Endothelial cell of umbilical vein (primary cell): ENCODE measurements around the gene SLCO2B1. TPM values are rescaled to one million over a fixed set of nuclear protein-coding genes. Genes with fewer than 3 reads are reported as not detected.

ENCODE experiments used
- BruUV-seq: library from RNA; stranded (reverse); fragments of 400-500 nt; replicated peaks from 2 replicates; lab custom pipeline; 2021; lab: Mats Ljungman, UMichigan
- CTCF ChIA-PET: fragments of 300-600, 350-600 bp; sonication (Branson Sonifier 250); formaldehyde crosslinking; loops from one replicate; lab custom pipeline; 2021; ENCODE audit warnings: antibody characterized with exemption, inconsistent platforms; lab: Charles Lee
- POLR2A ChIA-PET: fragments of 300-600, 350-600 bp; sonication (Branson Sonifier 250); formaldehyde crosslinking; loops from one replicate; lab custom pipeline; 2021; ENCODE audit warnings: antibody characterized with exemption, inconsistent platforms; lab: Charles Lee
- DNase-seq: peaks from one replicate; pipeline ENCODE4 v3.0.0-alpha.2; 2011; ENCODE audit warnings: low read depth, low spot score
- FAIRE-seq: peaks from 2 replicates; lab custom pipeline; 2011; peaks lifted over from hg19 to GRCh38; lab: Jason Lieb, UNC
- H2AFZ ChIP-seq: 2 replicates; pipeline ENCODE4 v1.6.0; 2012; ENCODE audit warnings: low read depth, low read length, control low read depth, inconsistent platforms
- H3K27ac ChIP-seq: 2 replicates; pipeline ENCODE4 v1.5.1; 2011; ENCODE audit warnings: low read depth, mild to moderate bottlenecking, control low read depth, low read length, moderate library complexity; ENCODE audit not compliant: insufficient read depth
- H3K27me3 ChIP-seq, 2 experiments: 2 replicates each; pipeline versions ENCODE4 v1.6.0 to v1.6.1; 2011; ENCODE audit warnings: low read length in 2 of 2, mixed read lengths in 1 of 2; ENCODE audit not compliant: control insufficient read depth in 2 of 2, insufficient read depth in 2 of 2
- H3K36me3 ChIP-seq, 2 experiments: 2 replicates in 1 of 2; 3 replicates in 1 of 2; pipeline ENCODE4 v1.5.1; 2011; ENCODE audit warnings: low read length in 2 of 2, mild to moderate bottlenecking in 1 of 2, moderate library complexity in 1 of 2; ENCODE audit not compliant: control insufficient read depth in 2 of 2, insufficient read depth in 2 of 2; ENCODE audit errors: extremely low read depth in 1 of 2
- H3K4me1 ChIP-seq: 3 replicates; pipeline ENCODE4 v1.5.1; 2011; ENCODE audit warnings: mild to moderate bottlenecking, low read length; ENCODE audit not compliant: control insufficient read depth, insufficient read depth; ENCODE audit errors: extremely low read depth
- H3K4me2 ChIP-seq: 2 replicates; pipeline ENCODE4 v1.6.1; 2011; ENCODE audit warnings: low read length, control low read depth, mixed read lengths; ENCODE audit not compliant: insufficient read depth
- H3K4me3 ChIP-seq, 3 experiments: fragments of 200-600 bp in 1 of 3; sonication (generic), shearing (Covaris generic) in 1 of 3; replicated peaks in 1 of 3; 2 replicates each; pipeline ENCODE4 v1.5.1; 2011 to 2016; ENCODE audit warnings: control low read depth in 3 of 3, low read length in 3 of 3, mild to moderate bottlenecking in 2 of 3, inconsistent platforms in 1 of 3, low read depth in 1 of 3, moderate library complexity in 1 of 3; ENCODE audit not compliant: insufficient read depth in 1 of 3
- H3K79me2 ChIP-seq: 2 replicates; pipeline ENCODE4 v1.6.0; 2012; ENCODE audit warnings: low read length, inconsistent platforms; ENCODE audit not compliant: control insufficient read depth, insufficient read depth
- H3K9ac ChIP-seq: replicated peaks from 2 replicates; pipeline ENCODE3; 2011; ENCODE audit warnings: low read length, control low read depth; ENCODE audit not compliant: insufficient read depth; ENCODE audit errors: extremely low read depth
- H3K9me1 ChIP-seq: replicated peaks from 3 replicates; pipeline ENCODE4 v1.6.0; 2011; ENCODE audit warnings: mild to moderate bottlenecking, low read length; ENCODE audit not compliant: control insufficient read depth, insufficient read depth; ENCODE audit errors: extremely low read depth
- H3K9me3 ChIP-seq: replicated peaks from 2 replicates; pipeline ENCODE4 v1.5.1; 2012; ENCODE audit warnings: low read length, inconsistent platforms; ENCODE audit not compliant: control insufficient read depth, insufficient read depth
- H4K20me1 ChIP-seq: replicated peaks from 2 replicates; pipeline ENCODE3; 2011; ENCODE audit warnings: mild to moderate bottlenecking, low read length; ENCODE audit not compliant: control insufficient read depth, insufficient read depth; ENCODE audit errors: extremely low read depth
- CTCF ChIP-seq, 2 donors: IDR thresholded peaks; 1 replicate in 1 of 2; 2 replicates in 1 of 2; pipeline ENCODE4 v1.5.1; 2011; ENCODE audit warnings: low read length in 2 of 2, mild to moderate bottlenecking in 2 of 2, moderate library complexity in 2 of 2, control low read depth in 1 of 2, inconsistent platforms in 1 of 2, low read depth in 1 of 2; ENCODE audit not compliant: insufficient read depth in 1 of 2; ENCODE audit errors: extremely low read depth in 1 of 2
- EZH2 ChIP-seq: IDR thresholded peaks from 2 replicates; pipeline ENCODE4 v1.6.1; 2012; ENCODE audit warnings: borderline replicate concordance, low read depth, mild to moderate bottlenecking, moderate library complexity, low read length, inconsistent platforms; ENCODE audit not compliant: severe bottlenecking
- FOS ChIP-seq: IDR thresholded peaks from 2 replicates; pipeline ENCODE4 v1.6.1; 2011; ENCODE audit warnings: mild to moderate bottlenecking, low read length, moderate library complexity, borderline replicate concordance; ENCODE audit not compliant: insufficient read depth
- JUN ChIP-seq: IDR thresholded peaks from 2 replicates; pipeline ENCODE4 v1.6.1; 2011; ENCODE audit warnings: borderline replicate concordance, low read depth; ENCODE audit not compliant: insufficient read length, insufficient read depth
- MYC ChIP-seq: IDR thresholded peaks from one replicate; pipeline ENCODE4 v1.6.1; 2011; ENCODE audit warnings: mild to moderate bottlenecking, low read depth, low read length
- POLR2A ChIP-seq: IDR thresholded peaks from 2 replicates; pipeline ENCODE4 v1.6.1; 2012; ENCODE audit warnings: low read depth, mild to moderate bottlenecking, control low read depth, low read length
- POLR2AphosphoS5 ChIP-seq: IDR thresholded peaks from 2 replicates; pipeline ENCODE4 v1.6.1; 2012; ENCODE audit warnings: low read depth, mild to moderate bottlenecking, control low read depth, low read length, moderate library complexity; ENCODE audit not compliant: insufficient read depth
- dilution Hi-C: fragments of 300-500 bp; cut with MboI; formaldehyde crosslinking; loops from one replicate; pipeline ENCODE4 v1.15.0; 2019; ENCODE audit warnings: low sequenced_read_pairs; ENCODE audit not compliant: extremely low pct_ligation_motif_present
- intact Hi-C: fragments of 100-400 bp; cut with micrococcal nuclease; formaldehyde crosslinking; loops from one replicate; pipeline ENCODE4 v1.10.0; 2022
- polyA plus RNA-seq, 4 experiments: library from polyadenylated mRNA; depleted of rRNA in 3 of 4; stranded (reverse) in 3 of 4; unstranded in 1 of 4; fragments of >200 nt; gene quantifications; 2 replicates each; pipeline versions ENCODE4 v1.2.1 to v1.2.3, GENCODE V29; 2011 to 2012; ENCODE audit warnings: missing spikeins in 1 of 4
- total RNA-seq: library from RNA; stranded (reverse); gene quantifications from 2 replicates; pipeline ENCODE4 v1.2.3, GENCODE V29; 2021

The SLCO2B1 gene
- total and polyA plus RNA-seq, 2 donors (not counting 3 experiments of a cell fraction or from before 2014, with no cell fraction given) = 0.04 TPM; not detected in 1

- no peak overlapping the region for H3K4me3 ChIP-seq
- dilution Hi-C loops = no loop called here
- H3K4me1 ChIP-seq = peaks cover 16% of the 10 kb centered on the region
- POLR2A ChIA-PET = interaction anchor here (1.0 kb wide), 1 partner anchor 62 kb away, joined by 5 read pairs; no protein-coding TSS in a partner anchor
- H3K9ac ChIP-seq = no peak overlapping the region
- DNase-seq (no peak), FAIRE-seq (no peak)
- peaks cover under 1 to 8% of the 10 kb centered on the region in 2 experiments for H3K27me3 ChIP-seq
- peak overlapping the region; percentile 64 for H2AFZ ChIP-seq
- no TSS peak for BruUV-seq
- peak overlapping the region; percentile 49 for H3K4me2 ChIP-seq
- CTCF ChIA-PET = interaction anchor here (0.7 to 15.2 kb wide), 23 partner anchors 9 to 217 kb away, joined by 3 to 1202 read pairs (median 6); partner anchors contain the start of gene TPBGL
- H4K20me1 ChIP-seq = no peaks in the 10 kb centered on the region
- peak overlapping the region; percentile 10 for H3K27ac ChIP-seq
- intact Hi-C loops = loop anchor here (1.0 kb wide), 3 partner anchors 48 to 214 kb away; no protein-coding TSS in a partner anchor
- no peaks in the 10 kb centered on the region for H3K36me3 ChIP-seq
- no peaks in the 10 kb centered on the region for H3K9me3 ChIP-seq
- H3K79me2 ChIP-seq = no peaks in the 10 kb centered on the region
- TF ChIP-seq JUN = no peak
- TF ChIP-seq POLR2AphosphoS5 = no peak
- no peak for TF ChIP-seq FOS
- TF ChIP-seq EZH2 = no peak
- TF ChIP-seq MYC = no peak
- TF ChIP-seq CTCF (IDR thresholded peaks at IDR 0.05; ENCODE audit: extremely low read depth in 1 of 2, insufficient read depth in 1 of 2, low read depth in 1 of 2, low read length in 2 of 2) = no peak
- TF ChIP-seq POLR2A = no peak
- H3K9me1 ChIP-seq = no peaks in the 10 kb centered on the region
Observed at GRCh38 chr11:75143420-75143731, 7.5 kb upstream of the SLCO2B1 start.
